Ramos (cell line): ENCODE data around the gene SLC22A12.

Experiments
- in situ Hi-C: fragments of 300-500 bp; cut with MboI; formaldehyde crosslinking; loops from one replicate; pipeline ENCODE4 v1.14.3; 2022; ENCODE audit warnings: low sequenced_read_pairs; ENCODE audit not compliant: unreplicated experiment

The SLC22A12 gene

DNA sequence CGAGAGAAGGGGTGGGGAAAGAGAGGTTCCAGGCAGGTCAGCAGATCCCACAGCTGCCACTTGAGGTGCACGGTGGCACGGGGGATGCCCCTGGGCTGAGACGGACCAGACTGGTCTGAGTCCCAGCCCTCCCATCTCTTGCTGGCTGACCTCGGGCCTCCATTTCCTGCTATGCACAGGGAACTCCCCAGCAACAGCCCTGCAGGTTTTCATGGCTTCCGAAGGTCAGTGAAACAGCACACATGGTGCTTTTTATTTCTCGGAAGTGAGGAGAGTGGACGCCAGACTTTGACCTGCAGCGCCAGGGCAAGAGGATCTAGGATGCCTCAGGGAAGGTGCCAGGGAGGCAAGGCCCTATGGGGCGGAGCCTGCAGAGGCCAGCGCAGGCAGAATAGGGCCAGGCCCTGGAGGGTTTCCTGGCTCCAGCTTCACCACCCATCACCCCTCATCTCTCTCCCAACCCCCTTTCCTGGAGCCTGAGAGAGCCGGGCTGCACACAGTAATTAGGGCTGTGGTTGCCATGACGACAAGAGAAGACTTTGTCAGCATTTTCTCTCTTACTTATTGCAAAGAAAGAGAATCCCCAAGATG, 29.5 kb downstream of the SLC22A12 start:
- in situ Hi-C loops, result no loop called here

DNA sequence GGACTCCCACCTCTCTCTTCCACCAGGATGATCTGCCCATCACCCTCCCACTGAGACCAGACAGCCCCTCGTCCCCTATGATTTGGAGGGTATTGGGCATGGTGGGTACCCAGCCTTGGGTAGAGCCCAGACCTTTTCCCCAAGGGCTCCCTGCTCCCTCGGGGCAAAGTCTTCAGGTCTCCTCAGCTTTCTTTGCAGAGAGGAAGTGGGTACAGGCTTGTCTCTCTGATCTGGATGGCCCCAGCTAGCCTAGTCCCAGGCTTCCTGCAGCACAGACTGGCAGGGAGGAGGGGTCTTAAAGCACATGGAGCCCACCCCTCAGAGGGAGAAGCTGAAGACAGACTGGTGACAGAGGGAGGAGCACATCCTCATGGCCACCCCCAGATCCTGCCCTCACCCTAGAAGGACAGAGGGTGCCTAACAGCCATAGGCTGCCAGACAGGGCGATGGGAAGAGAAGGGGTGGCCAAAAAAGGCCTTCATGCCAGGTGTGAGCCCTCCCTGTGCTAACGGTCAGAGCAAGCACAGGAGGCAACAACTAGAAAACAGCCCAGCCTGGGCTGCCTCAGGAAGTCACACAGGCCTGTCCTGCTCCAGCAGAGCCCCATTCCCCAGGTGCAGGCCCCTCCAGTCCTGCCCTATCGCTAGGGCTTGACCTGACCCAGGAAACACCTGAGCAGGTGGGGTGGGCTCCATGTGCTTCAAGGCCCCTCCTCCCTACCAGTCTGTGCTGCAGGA, 30.4 kb downstream of the SLC22A12 start:
- in situ Hi-C loops, result no loop called here

DNA sequence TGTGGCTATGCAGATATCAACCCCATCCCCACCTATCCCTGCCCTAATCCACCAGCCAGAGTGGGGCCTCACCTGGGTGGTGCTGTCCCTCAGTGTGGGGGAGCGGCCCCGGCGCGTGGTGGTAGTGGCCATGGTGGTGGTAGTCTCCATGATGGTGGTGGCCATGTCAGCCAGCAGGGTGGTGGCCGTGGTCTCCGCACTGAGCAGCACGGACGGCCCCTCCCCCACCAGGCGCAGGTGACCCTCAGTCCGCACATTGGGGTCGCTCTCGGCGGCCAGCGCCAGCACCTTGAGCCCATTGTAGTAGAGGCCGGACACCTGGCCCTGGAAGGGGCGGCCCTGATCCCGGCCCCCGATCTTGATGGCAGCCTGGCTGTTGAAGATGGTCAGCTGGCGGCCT, 31.7 kb downstream of the SLC22A12 start:
- in situ Hi-C loops, result no loop called here

DNA sequence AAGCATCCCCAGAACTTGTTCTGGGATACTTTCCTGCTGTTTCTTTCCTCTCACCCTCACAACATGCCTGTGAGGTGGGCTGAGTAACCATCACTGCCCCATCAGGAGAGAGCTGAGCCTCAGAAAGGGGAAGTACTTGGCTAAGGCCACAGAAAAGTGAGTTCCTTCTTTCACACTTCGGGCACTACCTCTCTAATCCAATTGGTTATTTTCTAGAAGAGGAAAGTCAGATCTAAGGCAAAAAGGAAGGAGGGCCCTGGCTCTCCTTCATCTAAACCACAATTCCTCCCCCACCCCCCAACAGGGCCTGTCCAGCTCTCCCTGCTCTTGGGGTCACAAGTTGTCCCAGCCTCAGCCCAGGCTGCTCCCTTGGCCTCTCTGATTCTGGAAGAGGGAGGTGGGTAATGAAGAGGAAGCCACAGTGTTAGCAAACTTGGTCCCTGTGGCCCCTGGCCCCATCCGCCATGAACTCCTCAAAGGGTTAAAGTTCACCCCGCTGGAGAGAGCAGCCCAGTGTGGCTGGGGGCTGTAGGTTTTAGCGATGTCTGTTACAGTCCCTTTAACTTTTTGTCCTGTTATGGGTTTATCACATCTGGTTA, 34.0 kb downstream of the SLC22A12 start:
- in situ Hi-C loops, result no loop called here

DNA sequence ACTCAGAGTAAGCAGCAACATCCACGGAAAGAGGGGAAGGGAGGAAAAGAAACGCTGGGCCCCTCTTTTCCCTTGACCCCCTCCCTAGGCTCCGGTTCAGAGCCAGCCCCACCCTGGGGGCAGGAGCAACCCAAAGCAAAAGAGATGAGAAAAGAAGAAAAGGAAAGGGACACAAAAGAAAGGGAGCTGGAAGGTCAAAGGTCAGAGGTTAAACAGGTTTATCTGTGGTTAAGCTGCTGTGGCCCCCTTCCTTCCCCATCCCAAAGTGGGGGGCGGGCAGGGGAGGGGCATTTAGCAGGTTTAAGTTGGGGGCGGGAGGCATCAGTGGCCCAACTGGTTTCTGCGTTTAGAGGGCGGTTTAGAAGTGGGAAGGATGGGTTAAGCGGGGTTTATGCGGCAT, 35.6 kb downstream of the SLC22A12 start:
- in situ Hi-C loops, result no loop called here

DNA sequence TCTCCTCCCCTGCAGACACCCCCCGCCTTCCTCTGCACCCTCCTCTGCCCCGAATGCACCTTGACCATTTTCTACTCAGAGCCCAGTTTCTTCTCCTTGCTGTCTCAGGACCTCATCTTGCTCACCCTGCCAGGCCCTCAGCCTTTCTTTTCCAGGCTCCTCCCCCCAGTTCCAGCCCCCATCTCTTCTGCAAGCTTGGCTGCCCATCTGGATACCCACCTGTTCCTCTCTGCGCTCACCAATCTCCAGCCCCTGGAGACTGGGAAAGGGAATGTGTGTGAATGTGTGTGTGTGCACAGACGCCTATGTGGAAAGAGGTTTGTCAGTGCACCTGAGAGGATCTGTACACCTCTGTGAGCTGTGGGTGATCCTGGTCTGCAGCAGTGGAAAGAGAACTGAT, 36.4 kb downstream of the SLC22A12 start:
- in situ Hi-C loops, result no loop called here

DNA sequence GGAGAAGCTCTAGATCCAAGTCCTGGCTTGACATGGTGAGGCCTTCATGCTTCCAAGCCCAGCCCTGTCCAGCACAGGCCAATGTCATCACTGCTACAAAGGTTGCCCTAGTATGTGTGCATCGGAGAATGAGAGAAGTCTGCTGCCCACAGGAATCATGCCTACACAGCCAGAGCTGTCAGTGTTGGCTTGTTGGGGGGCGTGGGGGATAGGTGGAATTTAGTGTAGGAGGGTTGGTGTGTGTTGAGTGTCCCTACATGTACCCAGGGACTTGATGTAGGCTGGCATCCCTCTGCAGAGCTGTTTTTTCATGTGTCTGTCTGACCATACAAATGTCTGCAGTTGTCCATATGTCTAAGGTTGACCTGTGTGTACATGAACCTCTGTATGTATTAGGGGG, 37.6 kb downstream of the SLC22A12 start:
- in situ Hi-C loops, result no loop called here

DNA sequence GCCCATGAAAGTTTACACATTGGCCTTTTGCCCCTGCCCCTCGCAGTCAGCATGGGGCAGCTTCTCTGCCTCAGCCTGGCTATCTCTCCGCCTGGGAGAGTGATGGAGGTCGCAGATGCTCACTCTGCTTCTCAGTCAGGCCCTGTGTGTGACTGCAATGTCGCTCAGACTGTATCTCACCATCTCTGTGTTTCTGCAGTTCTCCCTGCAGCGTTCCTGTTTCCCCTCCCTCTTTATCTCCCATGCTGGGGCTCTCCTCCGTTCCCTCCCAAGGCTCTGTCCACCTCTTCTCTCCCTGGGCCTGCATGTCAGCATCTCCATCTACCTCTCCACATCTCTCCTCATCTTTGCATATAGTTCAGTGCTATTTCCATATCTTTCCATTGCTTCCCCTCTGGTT, 38.1 kb downstream of the SLC22A12 start:
- in situ Hi-C loops, result no loop called here

DNA sequence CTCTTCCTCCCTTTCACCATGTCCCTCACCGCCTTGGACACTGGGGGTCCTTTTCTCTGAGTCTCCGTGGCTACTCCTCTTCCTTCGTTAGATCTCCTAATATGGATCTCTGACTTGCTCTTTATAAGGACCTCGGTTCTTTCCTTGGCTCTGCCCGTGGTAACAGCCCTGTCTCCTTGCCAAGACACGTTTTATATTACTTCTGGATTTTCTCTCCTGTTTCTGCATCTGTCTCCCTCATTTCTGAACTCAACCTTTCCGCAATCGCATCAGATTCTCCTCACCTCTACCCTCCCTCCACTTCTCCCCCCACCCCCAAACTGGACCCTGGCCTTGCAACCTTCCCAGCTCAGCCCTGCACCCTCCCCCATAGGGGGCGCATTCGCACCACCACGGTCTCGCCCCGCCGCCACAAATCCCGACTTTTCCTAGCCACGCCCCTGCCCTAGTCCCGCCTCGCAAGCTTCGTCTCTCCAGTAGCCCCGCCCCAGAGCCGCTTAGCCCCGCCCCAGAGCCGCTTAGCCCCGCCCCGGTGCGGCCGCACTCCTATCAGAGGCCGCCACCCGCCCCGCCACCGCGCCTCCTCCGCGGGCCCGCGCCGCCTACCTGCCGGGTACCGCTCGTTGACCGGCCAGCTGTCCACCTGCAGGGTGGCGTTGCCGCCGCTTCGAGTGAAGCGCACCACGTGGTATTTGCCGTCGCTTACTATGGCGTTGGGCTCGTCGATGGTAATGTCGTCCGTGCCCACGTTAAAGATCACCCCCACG, 39.0 kb downstream of the SLC22A12 start:
- in situ Hi-C loops, result no loop called here

DNA sequence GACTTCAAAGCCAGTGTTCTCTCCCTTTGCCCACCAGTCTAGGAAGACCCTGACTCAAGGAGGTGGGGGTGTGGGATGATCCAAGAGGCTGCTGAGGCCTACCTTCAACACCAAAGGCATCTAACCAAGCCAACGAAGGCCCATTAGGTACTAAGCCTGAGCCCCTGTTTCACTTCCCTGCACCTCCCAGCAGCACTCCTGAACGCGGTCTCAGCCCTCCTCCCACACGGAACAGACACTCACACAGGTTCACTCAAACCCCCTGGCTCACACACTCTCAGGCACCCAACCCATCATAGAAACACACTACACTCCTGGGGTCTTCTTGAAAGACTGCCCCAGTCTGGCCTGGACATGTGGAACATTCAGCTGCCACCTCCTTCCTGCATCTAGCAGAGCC, 40.7 kb downstream of the SLC22A12 start:
- in situ Hi-C loops, result no loop called here

DNA sequence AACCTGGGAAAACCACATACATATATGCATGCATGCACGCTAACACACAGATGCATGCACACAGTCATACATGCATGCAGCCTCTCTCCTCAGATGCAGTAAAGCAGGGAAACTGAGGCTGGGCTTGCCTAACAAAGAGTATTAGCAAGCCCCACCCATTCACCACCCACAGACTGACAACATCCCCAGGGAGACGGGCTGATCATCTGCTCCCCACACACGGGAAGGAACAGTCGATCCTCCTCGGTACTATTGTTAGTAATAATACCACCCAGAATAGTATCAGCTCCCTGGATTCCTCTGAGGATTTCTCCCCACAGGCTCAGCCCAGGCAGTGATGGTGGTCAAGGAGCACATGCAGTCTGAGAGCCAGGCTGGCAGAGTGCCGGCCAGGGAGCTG, 41.2 kb downstream of the SLC22A12 start:
- in situ Hi-C loops, result no loop called here

DNA sequence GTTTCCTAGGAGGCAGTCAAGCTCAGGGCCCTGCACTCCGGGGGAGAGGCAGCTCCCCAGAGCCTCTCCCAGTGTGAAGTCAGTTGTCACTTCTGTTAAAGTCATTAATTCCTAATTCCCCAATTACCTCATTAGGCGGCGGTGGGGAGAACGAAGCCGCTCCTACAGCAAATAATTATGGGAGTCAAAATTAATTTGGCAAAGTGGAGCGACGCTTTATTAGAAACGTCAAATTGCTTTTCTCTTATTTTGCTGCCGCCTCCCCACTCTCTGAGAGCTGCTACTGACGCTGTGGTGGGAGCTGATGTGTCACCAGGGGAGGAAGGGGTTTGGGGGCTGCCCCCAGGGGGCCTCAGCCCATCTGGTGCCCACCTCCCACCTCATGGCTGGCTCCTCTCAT, 41.6 kb downstream of the SLC22A12 start:
- in situ Hi-C loops, result no loop called here

DNA sequence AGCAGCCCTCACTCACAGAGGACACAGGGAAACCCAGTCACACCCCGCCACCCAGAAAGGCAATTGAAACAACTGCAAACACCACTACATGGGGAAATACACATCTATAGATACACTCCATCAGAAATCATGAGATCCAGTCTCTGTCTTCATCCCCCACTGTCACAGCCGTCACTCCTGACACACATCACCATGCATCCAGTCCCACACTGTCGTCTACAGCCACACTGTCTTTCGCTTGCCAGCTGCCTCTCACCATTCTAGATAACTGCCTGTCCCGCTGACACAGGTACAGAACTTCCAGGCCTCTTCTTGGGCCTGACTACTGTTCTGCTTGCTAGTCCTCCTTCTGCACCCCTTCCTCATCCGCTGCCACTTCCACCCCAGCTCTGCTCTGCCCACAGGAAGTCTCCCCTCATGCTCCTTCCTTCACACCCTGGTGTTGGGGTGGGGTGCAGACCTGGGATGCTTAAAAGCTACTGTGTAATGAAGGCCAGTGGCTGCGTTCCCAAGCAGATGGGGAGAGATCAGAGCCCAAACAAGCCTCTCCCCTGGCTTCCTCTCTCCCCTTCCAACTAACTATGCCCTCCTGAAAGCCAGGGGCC, 42.6 kb downstream of the SLC22A12 start:
- in situ Hi-C loops, result no loop called here

DNA sequence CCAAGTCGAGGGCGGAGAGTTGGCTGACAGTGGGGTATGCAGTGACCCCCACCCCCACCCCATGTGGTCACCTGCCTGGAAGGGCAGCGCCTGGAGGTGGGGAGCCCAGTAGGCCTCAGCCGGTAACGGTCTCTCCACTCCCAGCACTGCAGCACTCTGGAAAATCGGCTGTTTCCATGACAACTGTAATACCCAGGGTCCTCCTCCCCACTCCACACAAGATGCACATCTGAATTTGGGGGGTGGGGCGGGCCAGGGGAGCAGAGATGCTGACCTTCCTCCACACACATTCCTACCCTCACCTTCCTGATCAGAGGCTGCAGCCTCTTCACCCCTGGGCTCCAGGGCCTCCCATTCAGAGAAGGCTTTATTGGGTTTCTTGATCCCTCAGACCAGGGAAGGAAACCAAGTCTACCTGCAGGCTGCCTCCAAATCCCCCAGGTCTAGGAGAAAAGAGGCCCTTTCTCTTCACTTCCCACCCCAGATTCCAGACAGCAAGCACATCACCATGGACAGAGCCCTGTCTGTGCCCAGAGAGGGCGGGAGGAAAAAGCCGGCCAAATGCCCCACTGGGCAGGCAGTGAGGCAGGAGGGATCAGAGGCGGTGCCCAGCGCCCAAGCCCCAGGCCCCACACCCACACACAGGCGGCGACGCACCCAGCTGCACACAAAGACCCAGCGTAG, 46.5 kb downstream of the SLC22A12 start:
- in situ Hi-C loops, result no loop called here

DNA sequence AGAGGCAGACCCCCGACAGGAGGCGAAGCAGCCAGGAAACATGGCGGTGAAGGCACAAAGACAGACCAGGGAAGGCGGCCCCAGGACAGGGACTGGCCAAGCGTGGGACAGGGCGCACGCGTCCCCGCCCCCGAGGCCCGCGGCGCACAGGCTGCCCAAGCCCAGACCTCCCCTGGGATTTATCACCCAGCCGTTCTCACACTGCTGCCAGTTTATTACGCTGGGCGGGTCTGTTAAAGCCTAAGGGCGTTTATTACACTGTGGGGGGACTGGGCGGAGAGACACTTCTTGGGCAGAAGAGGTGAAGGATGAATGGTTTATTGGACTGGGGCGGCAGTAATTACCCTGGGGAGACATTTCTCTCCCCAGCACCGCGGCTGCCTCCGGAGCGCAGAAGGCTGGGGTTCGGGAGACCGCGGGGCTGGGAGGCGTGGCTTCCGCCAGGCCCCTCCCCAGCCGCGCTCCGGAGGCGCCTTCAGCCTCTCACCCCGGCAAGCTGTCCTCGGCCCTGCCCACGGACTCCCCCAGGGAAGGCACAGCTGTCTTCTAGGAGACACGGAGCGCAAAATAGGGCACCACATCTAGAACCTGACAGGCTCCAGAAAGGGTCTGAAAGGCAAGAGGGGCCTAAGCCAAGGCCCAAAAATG, 47.1 kb downstream of the SLC22A12 start:
- in situ Hi-C loops, result no loop called here

DNA sequence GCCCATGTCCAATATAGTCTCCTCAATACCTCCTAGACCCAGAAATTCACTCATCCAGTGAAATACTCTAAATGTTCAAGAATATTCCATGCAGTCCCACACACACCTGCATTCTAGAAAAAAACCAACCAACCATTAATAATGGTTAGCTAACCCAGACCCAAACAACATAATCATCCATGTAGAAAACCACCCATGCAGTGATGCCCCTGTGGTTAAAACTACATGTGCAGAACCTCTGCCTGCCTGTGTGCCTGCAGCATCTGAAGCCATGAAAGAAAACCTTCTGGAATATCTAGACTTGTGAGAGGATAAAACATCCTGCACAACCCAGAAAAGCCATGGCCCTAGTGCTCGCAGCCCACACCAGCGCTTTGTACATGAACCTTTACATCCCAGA, 47.8 kb downstream of the SLC22A12 start:
- in situ Hi-C loops, result no loop called here

DNA sequence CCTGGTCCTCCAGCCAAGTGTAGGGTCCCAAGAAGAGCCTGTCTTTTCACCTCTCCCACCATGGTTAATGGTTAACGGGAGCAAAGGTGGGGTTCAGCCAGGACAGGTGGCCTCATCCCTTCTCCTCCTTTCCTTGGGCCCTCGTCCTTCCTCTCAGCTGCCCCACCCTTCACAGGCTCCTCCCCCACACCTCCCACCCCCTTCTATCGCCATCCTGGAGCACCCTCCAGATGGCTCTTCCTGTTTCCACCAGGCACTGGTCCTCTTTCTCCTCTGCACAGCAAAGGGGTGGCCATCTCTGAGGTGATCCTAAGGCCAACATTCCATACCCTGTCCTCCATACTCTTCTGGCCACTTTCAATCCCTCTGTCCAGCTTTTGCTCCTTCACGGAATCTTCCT, 48.9 kb downstream of the SLC22A12 start:
- in situ Hi-C loops, result no loop called here

DNA sequence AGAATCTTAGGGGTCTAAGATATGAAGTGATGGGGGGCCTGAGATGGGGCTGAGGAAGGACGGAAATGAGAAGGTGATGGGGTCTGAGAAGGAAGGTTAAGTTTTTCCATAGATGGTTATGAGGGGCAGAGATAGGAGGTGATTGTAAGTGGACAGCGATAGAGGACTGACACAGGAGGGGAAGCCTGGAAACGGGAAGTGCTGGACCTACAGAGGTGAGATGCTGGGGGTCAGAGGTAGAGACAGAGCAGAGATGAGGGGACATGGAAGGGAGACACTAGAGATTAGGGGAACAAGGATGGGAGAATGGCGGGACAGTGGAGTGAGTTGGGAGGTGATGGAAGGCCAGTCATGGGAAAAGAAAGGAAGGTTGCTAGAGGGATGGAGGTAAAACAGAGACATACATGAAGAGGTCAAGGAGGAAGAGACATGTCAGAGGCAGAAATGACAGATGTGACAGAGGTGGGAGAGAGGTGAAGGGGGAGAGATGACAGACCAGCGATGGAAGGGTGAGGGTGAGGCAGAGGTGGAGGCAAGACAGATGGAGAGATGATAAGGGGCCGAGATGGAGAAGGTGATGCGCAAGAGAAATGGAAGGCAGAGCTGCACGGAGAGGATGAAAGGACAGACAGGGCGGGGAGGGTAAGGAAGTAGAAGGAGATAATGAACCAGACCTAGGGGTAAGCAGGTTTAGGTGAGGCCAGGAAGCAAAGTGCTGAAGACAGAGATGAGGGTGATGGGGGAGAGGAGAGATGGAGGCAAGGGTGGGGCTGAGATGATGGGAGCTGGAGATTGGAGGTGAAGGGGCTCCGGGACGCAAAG, 50.8 kb downstream of the SLC22A12 start:
- in situ Hi-C loops, result no loop called here

DNA sequence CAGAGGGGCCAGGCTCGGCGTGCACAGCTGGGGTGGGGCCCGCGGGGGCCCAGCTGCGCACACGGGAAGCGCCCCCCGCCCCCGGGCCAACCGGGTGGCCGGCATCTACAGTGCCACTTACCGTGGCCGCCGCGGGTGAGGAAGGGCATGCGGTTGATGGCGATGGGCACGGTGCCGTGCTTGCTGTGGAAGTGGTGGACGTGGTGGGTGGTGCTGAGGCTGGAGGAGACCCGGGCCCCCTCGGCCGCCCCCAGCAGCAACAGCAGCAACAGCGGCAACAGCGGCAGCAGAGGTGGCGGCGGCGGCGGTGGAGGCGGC, 51.4 kb downstream of the SLC22A12 start:
- in situ Hi-C loops, result no loop called here
